GM13976 (cell line): ENCODE measurements around the gene SLC51A.

Experiments used
- DNase-seq: peaks from one replicate; pipeline ENCODE4 v3.0.0; 2012; ENCODE audit warnings: low spot score
- CTCF ChIP-seq: IDR thresholded peaks from 2 replicates; pipeline ENCODE4 v1.5.1; 2012; ENCODE audit warnings: borderline replicate concordance, mild to moderate bottlenecking; ENCODE audit not compliant: insufficient read depth; ENCODE audit errors: extremely low read depth, missing control alignments, control extremely low read depth
- in situ Hi-C: fragments of 300-500 bp; cut with MboI; formaldehyde crosslinking; loops from one replicate; pipeline ENCODE4 v1.12.0; 2022; ENCODE audit warnings: low sequenced_read_pairs, mixed read lengths, inconsistent platforms; ENCODE audit not compliant: unreplicated experiment

The SLC51A gene

GRCh38 chr3:196254376-196255283, 38.3 kb downstream of the SLC51A start:
- no peak for TF ChIP-seq CTCF
- in situ Hi-C loops = loop anchor here (10.0 kb wide), 1 partner anchor 260 kb away; the partner anchor contains the start of gene SMCO1
- no peak for DNase-seq

GRCh38 chr3:196255776-196256175, 39.4 kb downstream of the SLC51A start:
- DNase-seq = no peak
- no peak for TF ChIP-seq CTCF
- in situ Hi-C loops = loop anchor here (10.0 kb wide), 1 partner anchor 259 kb away; the partner anchor contains the start of gene SMCO1

GRCh38 chr3:196260784-196261183, 44.5 kb downstream of the SLC51A start:
- TF ChIP-seq CTCF = no peak
- DNase-seq = no peak
- in situ Hi-C loops = no loop called here

- DNase-seq = no peak
- in situ Hi-C loops = no loop called here
- no peak for TF ChIP-seq CTCF
Observed at GRCh38 chr3:196263819-196264218, 47.5 kb downstream of the SLC51A start.

- DNase-seq = no peak
- in situ Hi-C loops = no loop called here
- no peak for TF ChIP-seq CTCF
Observed at GRCh38 chr3:196268284-196269163, 52.2 kb downstream of the SLC51A start.

GRCh38 chr3:196270499-196270898, 54.2 kb downstream of the SLC51A start:
- in situ Hi-C loops = no loop called here
- no peak for DNase-seq
- no peak for TF ChIP-seq CTCF
